Measurements from ENCODE around the gene ARHGDIA.

GRCh38 chr17:81839301-81839700 is 31.8 kb downstream of the ARHGDIA start:
- TF ChIP-seq CTCF (IDR thresholded peaks at IDR 0.05) (no peak), POLR2A (IDR thresholded peaks at IDR 0.05) (no peak)

All from thyroid gland (tissue), 4 donors.